Neuronal stem cell (in vitro differentiated cells): Measurements from ENCODE around the gene DUOXA1.

Experiments used
- DNase-seq: peaks from one replicate; pipeline ENCODE4 v3.0.0-alpha.2; 2013; ENCODE audit warnings: low spot score
- H2AFZ ChIP-seq: one replicate; pipeline ENCODE4 v1.6.1; 2013; ENCODE audit warnings: mild to moderate bottlenecking, low read length, inconsistent platforms
- H2AK5ac ChIP-seq: 2 replicates; pipeline ENCODE4 v1.6.1; 2013; ENCODE audit warnings: low read depth, mild to moderate bottlenecking, inconsistent platforms, low read length, moderate library complexity, mixed read lengths
- H2BK120ac ChIP-seq: 2 replicates; pipeline ENCODE4 v1.6.1; 2013; ENCODE audit warnings: low read depth, mild to moderate bottlenecking, inconsistent platforms, low read length, moderate library complexity, mixed read lengths
- H2BK12ac ChIP-seq: one replicate; pipeline ENCODE4 v1.6.1; 2013; ENCODE audit warnings: low read length, inconsistent platforms
- H2BK15ac ChIP-seq: 2 replicates; pipeline ENCODE4 v1.6.1; 2013; ENCODE audit warnings: mild to moderate bottlenecking, low read length, inconsistent platforms, mixed read lengths
- H2BK5ac ChIP-seq: one replicate; pipeline ENCODE4 v1.6.1; 2013; ENCODE audit warnings: inconsistent platforms, mild to moderate bottlenecking, low read length, moderate library complexity
- H3K14ac ChIP-seq: one replicate; pipeline ENCODE4 v1.6.1; 2013; ENCODE audit warnings: low read length, inconsistent platforms
- H3K18ac ChIP-seq: 2 replicates; pipeline ENCODE4 v1.6.1; 2013; ENCODE audit warnings: low read length, inconsistent platforms
- H3K23ac ChIP-seq: 2 replicates; pipeline ENCODE4 v1.6.1; 2013; ENCODE audit warnings: low read depth, mild to moderate bottlenecking, mixed read lengths, low read length, inconsistent platforms; ENCODE audit not compliant: poor library complexity
- H3K27ac ChIP-seq: replicated peaks from 3 replicates; pipeline ENCODE4 v1.5.1; 2013; ENCODE audit warnings: low read length, inconsistent platforms
- H3K27me3 ChIP-seq, 3 experiments: 2 replicates each; pipeline ENCODE4 v1.6.1; 2013; ENCODE audit warnings: low read length in 3 of 3, mild to moderate bottlenecking in 2 of 3, inconsistent platforms in 1 of 3, low read depth in 1 of 3, mixed read lengths in 1 of 3, moderate library complexity in 1 of 3; ENCODE audit not compliant: control insufficient read depth in 3 of 3, insufficient read depth in 3 of 3
- H3K36me3 ChIP-seq, 2 donors: replicated peaks in 1 of 2; 2 replicates each; pipeline ENCODE4 v1.6.1; 2013; ENCODE audit warnings: low read length in 2 of 2; ENCODE audit not compliant: control insufficient read depth in 2 of 2, insufficient read depth in 2 of 2
- H3K4ac ChIP-seq: 2 replicates; pipeline ENCODE4 v1.6.1; 2013; ENCODE audit warnings: inconsistent platforms, mild to moderate bottlenecking, low read length, moderate library complexity
- H3K4me1 ChIP-seq, 2 donors: 1 replicate in 1 of 2; 2 replicates in 1 of 2; pipeline ENCODE4 v1.6.1; 2013; ENCODE audit warnings: low read length in 2 of 2, low read depth in 1 of 2; ENCODE audit not compliant: control insufficient read depth in 2 of 2, insufficient read depth in 1 of 2
- H3K4me2 ChIP-seq: one replicate; pipeline ENCODE4 v1.6.1; 2013; ENCODE audit warnings: mild to moderate bottlenecking, low read length, inconsistent platforms; ENCODE audit not compliant: insufficient read depth, poor library complexity, severe bottlenecking
- H3K4me3 ChIP-seq, 2 donors: 2 replicates each; pipeline ENCODE4 v1.5.1; 2013; ENCODE audit warnings: low read length in 2 of 2, mild to moderate bottlenecking in 2 of 2, inconsistent platforms in 1 of 2, moderate library complexity in 1 of 2
- H3K79me1 ChIP-seq: one replicate; pipeline ENCODE4 v1.6.1; 2013; ENCODE audit warnings: low read depth, mild to moderate bottlenecking, inconsistent platforms, low read length, moderate library complexity
- H3K9ac ChIP-seq: one replicate; pipeline ENCODE4 v1.6.1; 2013; ENCODE audit warnings: mild to moderate bottlenecking, low read depth, low read length, inconsistent platforms; ENCODE audit not compliant: poor library complexity
- H3K9me3 ChIP-seq, 2 donors: replicated peaks in 1 of 2; 2 replicates each; pipeline versions ENCODE3 to v1.6.1; 2013; ENCODE audit warnings: low read length in 2 of 2, mild to moderate bottlenecking in 2 of 2, inconsistent platforms in 1 of 2, low read depth in 1 of 2, mixed read lengths in 1 of 2, moderate library complexity in 1 of 2; ENCODE audit not compliant: control insufficient read depth in 2 of 2, insufficient read depth in 1 of 2
- H4K8ac ChIP-seq: one replicate; pipeline ENCODE4 v1.6.1; 2013; ENCODE audit warnings: low read depth, mild to moderate bottlenecking, inconsistent platforms, low read length, moderate library complexity
- H4K91ac ChIP-seq: one replicate; pipeline ENCODE4 v1.6.1; 2013; ENCODE audit warnings: low read length, low read depth, mild to moderate bottlenecking, inconsistent platforms; ENCODE audit not compliant: poor library complexity
- WGBS, 2 donors: extraction: QIAGEN DNeasy Blood & Tissue Kit; methylation state at CpG; one replicate each; pipeline ENCODE4 v1.1.7; 2013; ENCODE audit warnings: missing lambda C conversion rate in 2 of 2, mixed read lengths in 1 of 2; ENCODE audit not compliant: insufficient read length in 2 of 2, insufficient replicate concordance in 1 of 2; ENCODE audit errors: extremely low coverage in 2 of 2; 5-methylcytosine and 5-hydroxymethylcytosine counted together

Gene DUOXA1

GRCh38 chr15:45167631-45168205, 38.0 kb upstream of the DUOXA1 start:
- Histone ChIP-seq H2BK5ac (no peak overlapping the region), H3K36me3 (peaks cover 12 to 37% of the 10 kb centered on the region in 2 donors), H3K4me2 (peak overlapping the region; percentile 29), H3K9me3 (no peaks in the 10 kb centered on the region), H3K4me1 (peaks cover 3 to 12% of the 10 kb centered on the region in 2 donors), H3K27me3 (no peaks in the 10 kb centered on the region), H3K79me1 (peaks cover 1% of the 10 kb centered on the region), H4K8ac (no peak overlapping the region), H2BK12ac (no peak overlapping the region), H2AK5ac (no peak overlapping the region), H3K9ac (no peak overlapping the region), H2BK15ac (no peak overlapping the region), H2AFZ (peak overlapping the region; percentile 81), H3K4me3 (no peak overlapping the region), H3K23ac (peak overlapping the region; percentile 27), H2BK120ac (no peak overlapping the region), H3K18ac (peak overlapping the region; percentile 23), H4K91ac (no peak overlapping the region), H3K27ac (peak overlapping the region; percentile 97), H3K4ac (no peak overlapping the region), H3K14ac (no peak overlapping the region)
- no CpG with 5 or more reads among the region's 9 CpGs for WGBS, 2 donors
- DNase-seq, result no peak

- Histone ChIP-seq H3K14ac (peak overlapping the region; percentile 82), H3K27me3 (no peaks in the 10 kb centered on the region), H3K18ac (peak overlapping the region; percentile 93), H3K36me3 (peaks cover 11 to 30% of the 10 kb centered on the region in 2 donors), H3K79me1 (peaks cover 1% of the 10 kb centered on the region), H4K8ac (peak overlapping the region; percentile 83), H3K23ac (peak overlapping the region; percentile 86), H3K9ac (peak overlapping the region; percentile 86), H3K4ac (no peak overlapping the region), H3K4me3 (peak overlapping the region; percentile 47 to 77), H3K4me2 (peak overlapping the region; percentile 89), H3K27ac (peak overlapping the region; percentile 97), H2BK12ac (no peak overlapping the region), H2BK120ac (no peak overlapping the region), H2BK15ac (no peak overlapping the region), H2AK5ac (peak overlapping the region; percentile 60), H3K9me3 (no peaks in the 10 kb centered on the region), H2AFZ (peak overlapping the region; percentile 81), H4K91ac (peak overlapping the region; percentile 89), H3K4me1 (peaks cover 3 to 13% of the 10 kb centered on the region in 2 donors), H2BK5ac (peak overlapping the region; percentile 58)
- WGBS, 2 donors, result no CpG with 5 or more reads among the region's 79 CpGs
- DNase-seq, result peak; percentile 77
Measured at GRCh38 chr15:45166834-45167630, 37.4 kb upstream of the DUOXA1 start.

DNA sequence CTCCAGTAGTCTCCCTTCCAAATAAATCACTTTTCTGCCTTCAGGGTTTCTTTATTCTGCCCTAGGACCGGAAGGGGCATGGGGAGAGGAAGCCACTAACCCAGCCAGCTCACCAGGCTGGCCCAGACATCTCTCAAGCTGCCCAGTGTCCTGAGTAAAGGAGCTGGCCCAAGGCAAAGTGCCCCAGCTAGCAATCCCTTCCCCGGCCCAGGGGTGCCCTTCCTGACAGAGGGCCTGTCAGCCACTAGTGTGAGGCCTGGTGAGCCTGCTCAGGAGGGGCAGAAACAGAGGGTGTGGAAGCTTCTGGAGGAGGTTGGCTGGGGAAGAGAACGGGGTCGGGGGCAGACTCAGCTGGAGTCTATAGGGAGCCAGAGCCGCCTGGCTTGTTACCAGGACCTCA, 35.9 kb upstream of the DUOXA1 start:
- Histone ChIP-seq H3K14ac (no peak overlapping the region), H2BK5ac (no peak overlapping the region), H3K27me3 (no peaks in the 10 kb centered on the region), H3K27ac (no peak overlapping the region), H3K36me3 (peaks cover 0 to 16% of the 10 kb centered on the region in 2 donors), H3K79me1 (peaks cover 1% of the 10 kb centered on the region), H2BK12ac (no peak overlapping the region), H3K4me1 (peaks cover 3 to 13% of the 10 kb centered on the region in 2 donors), H3K9ac (no peak overlapping the region), H4K91ac (no peak overlapping the region), H3K4ac (no peak overlapping the region), H3K23ac (no peak overlapping the region), H2BK15ac (no peak overlapping the region), H3K4me2 (no peak overlapping the region), H3K9me3 (no peaks in the 10 kb centered on the region), H3K4me3 (no peak overlapping the region), H3K18ac (no peak overlapping the region), H2AK5ac (peak overlapping the region; percentile 49), H4K8ac (no peak overlapping the region), H2BK120ac (no peak overlapping the region), H2AFZ (no peak overlapping the region)
- no CpG with 5 or more reads among the region's 5 CpGs for WGBS, 2 donors
- no peak for DNase-seq

GRCh38 chr15:45164914-45165313, 35.2 kb upstream of the DUOXA1 start:
- Histone ChIP-seq H2BK12ac (no peak overlapping the region), H3K14ac (no peak overlapping the region), H3K4me1 (peaks cover 3 to 13% of the 10 kb centered on the region in 2 donors), H4K8ac (no peak overlapping the region), H2BK15ac (no peak overlapping the region), H3K23ac (no peak overlapping the region), H3K4ac (no peak overlapping the region), H4K91ac (no peak overlapping the region), H3K79me1 (peaks cover 1% of the 10 kb centered on the region), H2BK120ac (no peak overlapping the region), H2AFZ (no peak overlapping the region), H3K9ac (peak overlapping the region; percentile 7), H3K27ac (no peak overlapping the region), H3K4me2 (no peak overlapping the region), H3K36me3 (peaks cover 0 to 13% of the 10 kb centered on the region in 2 donors), H3K18ac (no peak overlapping the region), H3K4me3 (no peak overlapping the region), H2BK5ac (no peak overlapping the region), H3K27me3 (no peaks in the 10 kb centered on the region), H2AK5ac (no peak overlapping the region), H3K9me3 (no peaks in the 10 kb centered on the region)
- DNase-seq, result no peak
- WGBS, 2 donors, result no CpG with 5 or more reads among the region's 1 CpG
